ENCODE results near the gene PRMT7. TPM values are rescaled to one million over a fixed set of nuclear protein-coding genes. Genes with fewer than 3 reads are reported as not detected.
A peak's percentile ranks its signal among the peaks of the same experiment; 100 is the strongest.

The PRMT7 gene
- total RNA-seq, 1 donor from 2014 or later: 80.5 TPM

- peaks cover 28% of the 10 kb centered on the region for H3K4me1 Mint-ChIP-seq (ENCODE audit: low read depth)
- DNase-seq (ENCODE audit: low spot score): peak; percentile 27
- no peaks in the 10 kb centered on the region for H3K9me3 Mint-ChIP-seq
- no peaks in the 10 kb centered on the region for H3K36me3 Mint-ChIP-seq (ENCODE audit: low read depth)
- intact Hi-C loops (cut with micrococcal nuclease): loop anchor here (1.0 kb wide), 1 partner anchor 143 kb away; no protein-coding TSS in a partner anchor
- H3K27me3 Mint-ChIP-seq (ENCODE audit: low read depth): peaks cover 30% of the 10 kb centered on the region
- H3K27ac Mint-ChIP-seq: no peak overlapping the region
- no peak overlapping the region for H3K4me3 Mint-ChIP-seq (ENCODE audit: low read depth)
These were observed 56.2 kb downstream of the PRMT7 start for GRCh38 chr16:68367030-68367429.

GRCh38 chr16:68367440-68367839 is 56.6 kb downstream of the PRMT7 start:
- no peaks in the 10 kb centered on the region for H3K36me3 Mint-ChIP-seq (ENCODE audit: low read depth)
- no peak for DNase-seq (ENCODE audit: low spot score)
- H3K4me3 Mint-ChIP-seq (ENCODE audit: low read depth): no peak overlapping the region
- no peak overlapping the region for H3K27ac Mint-ChIP-seq
- peaks cover 30% of the 10 kb centered on the region for H3K27me3 Mint-ChIP-seq (ENCODE audit: low read depth)
- no peaks in the 10 kb centered on the region for H3K9me3 Mint-ChIP-seq
- H3K4me1 Mint-ChIP-seq (ENCODE audit: low read depth): peaks cover 28% of the 10 kb centered on the region
- intact Hi-C loops (cut with micrococcal nuclease): loop anchor here (1.0 kb wide), 1 partner anchor 143 kb away; no protein-coding TSS in a partner anchor

GRCh38 chr16:68367891-68368290 is 57.1 kb downstream of the PRMT7 start:
- H3K4me1 Mint-ChIP-seq (ENCODE audit: low read depth): peaks cover 28% of the 10 kb centered on the region

GRCh38 chr16:68368301-68368888 is 57.6 kb downstream of the PRMT7 start:
- no peak for DNase-seq (ENCODE audit: low spot score)
- Mint-ChIP-seq H3K9me3 (no peaks in the 10 kb centered on the region), H3K36me3 (ENCODE audit: low read depth) (no peaks in the 10 kb centered on the region), H3K27me3 (ENCODE audit: low read depth) (peaks cover 36% of the 10 kb centered on the region), H3K4me1 (ENCODE audit: low read depth) (peaks cover 28% of the 10 kb centered on the region), H3K4me3 (ENCODE audit: low read depth) (peak overlapping the region; percentile 34), H3K27ac (no peak overlapping the region)
- intact Hi-C loops (cut with micrococcal nuclease): no loop called here

More at GRCh38 chr16:68367891-68368290, 57.1 kb downstream of the PRMT7 start:
- Mint-ChIP-seq H3K27me3 (ENCODE audit: low read depth) (peaks cover 34% of the 10 kb centered on the region), H3K27ac (no peak overlapping the region), H3K4me3 (ENCODE audit: low read depth) (no peak overlapping the region), H3K36me3 (ENCODE audit: low read depth) (no peaks in the 10 kb centered on the region), H3K9me3 (no peaks in the 10 kb centered on the region)
- intact Hi-C loops (cut with micrococcal nuclease): loop anchor here (1.0 kb wide), 1 partner anchor 142 kb away; no protein-coding TSS in a partner anchor
- DNase-seq (ENCODE audit: low spot score): no peak

GRCh38 chr16:68369168-68369567 is 58.3 kb downstream of the PRMT7 start:
- no peak overlapping the region for H3K4me3 Mint-ChIP-seq (ENCODE audit: low read depth)
- peaks cover 42% of the 10 kb centered on the region for H3K27me3 Mint-ChIP-seq (ENCODE audit: low read depth)
- H3K9me3 Mint-ChIP-seq: no peaks in the 10 kb centered on the region
- no peak overlapping the region for H3K27ac Mint-ChIP-seq
- no peaks in the 10 kb centered on the region for H3K36me3 Mint-ChIP-seq (ENCODE audit: low read depth)
- no peak for DNase-seq (ENCODE audit: low spot score)
- peaks cover 28% of the 10 kb centered on the region for H3K4me1 Mint-ChIP-seq (ENCODE audit: low read depth)
- intact Hi-C loops (cut with micrococcal nuclease): no loop called here

- Mint-ChIP-seq H3K9me3 (no peaks in the 10 kb centered on the region), H3K4me1 (ENCODE audit: low read depth) (peaks cover 28% of the 10 kb centered on the region), H3K36me3 (ENCODE audit: low read depth) (no peaks in the 10 kb centered on the region), H3K4me3 (ENCODE audit: low read depth) (no peak overlapping the region), H3K27me3 (ENCODE audit: low read depth) (peaks cover 48% of the 10 kb centered on the region), H3K27ac (no peak overlapping the region)
- intact Hi-C loops (cut with micrococcal nuclease): no loop called here
- peak; percentile 32 for DNase-seq (ENCODE audit: low spot score)
These were observed 59.1 kb downstream of the PRMT7 start for GRCh38 chr16:68369697-68370580.

GRCh38 chr16:68370581-68371275 is 59.9 kb downstream of the PRMT7 start:
- Mint-ChIP-seq H3K27me3 (ENCODE audit: low read depth) (peaks cover 53% of the 10 kb centered on the region), H3K9me3 (no peaks in the 10 kb centered on the region), H3K4me1 (ENCODE audit: low read depth) (peaks cover 28% of the 10 kb centered on the region), H3K36me3 (ENCODE audit: low read depth) (no peaks in the 10 kb centered on the region), H3K27ac (no peak overlapping the region), H3K4me3 (ENCODE audit: low read depth) (no peak overlapping the region)
- no peak for DNase-seq (ENCODE audit: low spot score)
- intact Hi-C loops (cut with micrococcal nuclease): no loop called here

GRCh38 chr16:68371276-68371651 is 60.4 kb downstream of the PRMT7 start:
- H3K27ac Mint-ChIP-seq: no peak overlapping the region
- H3K4me1 Mint-ChIP-seq (ENCODE audit: low read depth): peaks cover 28% of the 10 kb centered on the region
- no peaks in the 10 kb centered on the region for H3K36me3 Mint-ChIP-seq (ENCODE audit: low read depth)
- H3K4me3 Mint-ChIP-seq (ENCODE audit: low read depth): no peak overlapping the region
- no peak for DNase-seq (ENCODE audit: low spot score)
- intact Hi-C loops (cut with micrococcal nuclease): no loop called here
- peaks cover 53% of the 10 kb centered on the region for H3K27me3 Mint-ChIP-seq (ENCODE audit: low read depth)
- no peaks in the 10 kb centered on the region for H3K9me3 Mint-ChIP-seq

GRCh38 chr16:68371706-68372380 is 61.0 kb downstream of the PRMT7 start:
- no peak overlapping the region for H3K4me3 Mint-ChIP-seq (ENCODE audit: low read depth)
- no peak for DNase-seq (ENCODE audit: low spot score)
- intact Hi-C loops (cut with micrococcal nuclease): no loop called here

GRCh38 chr16:68372381-68372720 is 61.5 kb downstream of the PRMT7 start:
- intact Hi-C loops (cut with micrococcal nuclease): no loop called here
- no peak overlapping the region for H3K4me3 Mint-ChIP-seq (ENCODE audit: low read depth)
- H3K4me1 Mint-ChIP-seq (ENCODE audit: low read depth): peaks cover 28% of the 10 kb centered on the region
- H3K9me3 Mint-ChIP-seq: no peaks in the 10 kb centered on the region
- peaks cover 49% of the 10 kb centered on the region for H3K27me3 Mint-ChIP-seq (ENCODE audit: low read depth)
- DNase-seq (ENCODE audit: low spot score): no peak
- no peak overlapping the region for H3K27ac Mint-ChIP-seq
- H3K36me3 Mint-ChIP-seq (ENCODE audit: low read depth): no peaks in the 10 kb centered on the region

More at GRCh38 chr16:68371706-68372380, 61.0 kb downstream of the PRMT7 start:
- Mint-ChIP-seq H3K27ac (no peak overlapping the region), H3K4me1 (ENCODE audit: low read depth) (peaks cover 28% of the 10 kb centered on the region), H3K36me3 (ENCODE audit: low read depth) (no peaks in the 10 kb centered on the region), H3K9me3 (no peaks in the 10 kb centered on the region), H3K27me3 (ENCODE audit: low read depth) (peaks cover 52% of the 10 kb centered on the region)

GRCh38 chr16:68372806-68373205 is 62.0 kb downstream of the PRMT7 start:
- H3K27me3 Mint-ChIP-seq (ENCODE audit: low read depth): peaks cover 45% of the 10 kb centered on the region
- H3K27ac Mint-ChIP-seq: no peak overlapping the region
- peaks cover 27% of the 10 kb centered on the region for H3K4me1 Mint-ChIP-seq (ENCODE audit: low read depth)
- intact Hi-C loops (cut with micrococcal nuclease): no loop called here
- no peak overlapping the region for H3K4me3 Mint-ChIP-seq (ENCODE audit: low read depth)
- H3K36me3 Mint-ChIP-seq (ENCODE audit: low read depth): no peaks in the 10 kb centered on the region
- H3K9me3 Mint-ChIP-seq: no peaks in the 10 kb centered on the region
- no peak for DNase-seq (ENCODE audit: low spot score)

- no peak overlapping the region for H3K27ac Mint-ChIP-seq
- intact Hi-C loops (cut with micrococcal nuclease): no loop called here
- no peak for DNase-seq (ENCODE audit: low spot score)
- H3K27me3 Mint-ChIP-seq (ENCODE audit: low read depth): peaks cover 41% of the 10 kb centered on the region
- no peaks in the 10 kb centered on the region for H3K9me3 Mint-ChIP-seq
- H3K4me1 Mint-ChIP-seq (ENCODE audit: low read depth): peaks cover 24% of the 10 kb centered on the region
- no peaks in the 10 kb centered on the region for H3K36me3 Mint-ChIP-seq (ENCODE audit: low read depth)
- H3K4me3 Mint-ChIP-seq (ENCODE audit: low read depth): no peak overlapping the region
These were observed 62.9 kb downstream of the PRMT7 start for GRCh38 chr16:68373528-68374245.
